GM21825 (cell line): ENCODE measurements around the gene MMEL1.

ENCODE experiments used
- ATAC-seq: cut with Tn5 transposase; IDR thresholded peaks from one replicate; pipeline ENCODE4 v1.9.1; 2021; ENCODE audit warnings: mild to moderate bottlenecking, moderate library complexity; ENCODE audit not compliant: unreplicated experiment

Gene MMEL1

GRCh38 chr1:2594001-2594640 lies 38.7 kb downstream of the MMEL1 start:
- no peak for ATAC-seq

GRCh38 chr1:2593251-2593878 lies 39.5 kb downstream of the MMEL1 start:
- ATAC-seq = no peak

- no peak for ATAC-seq
These were observed 40.1 kb downstream of the MMEL1 start for GRCh38 chr1:2592672-2593071.

- ATAC-seq = no peak
These were observed 41.1 kb downstream of the MMEL1 start for GRCh38 chr1:2591581-2592261.

GRCh38 chr1:2591233-2591580 lies 41.6 kb downstream of the MMEL1 start:
- ATAC-seq = no peak

- no peak for ATAC-seq
These were observed 42.3 kb downstream of the MMEL1 start for GRCh38 chr1:2590233-2591141.

- no peak for ATAC-seq
These were observed 43.2 kb downstream of the MMEL1 start for GRCh38 chr1:2589431-2590232.

- no peak for ATAC-seq
These were observed 44.0 kb downstream of the MMEL1 start for GRCh38 chr1:2588661-2589430.

- ATAC-seq = no peak
These were observed 44.8 kb downstream of the MMEL1 start for GRCh38 chr1:2587860-2588571.

- ATAC-seq = no peak
These were observed 45.6 kb downstream of the MMEL1 start for GRCh38 chr1:2587071-2587859.

GRCh38 chr1:2586154-2587070 lies 46.4 kb downstream of the MMEL1 start, which contains the start of gene PRXL2B:
PRXL2B (plus strand) TSS chr1:2586777; CDS start chr1:2586886, 109 bp downstream.
- ATAC-seq = peak; percentile 56

GRCh38 chr1:2585318-2586092 lies 47.3 kb downstream of the MMEL1 start:
- peak; percentile 37 for ATAC-seq

- no peak for ATAC-seq
These were observed 48.0 kb downstream of the MMEL1 start for GRCh38 chr1:2584686-2585317.

GRCh38 chr1:2583871-2584351 lies 48.9 kb downstream of the MMEL1 start:
- no peak for ATAC-seq

GRCh38 chr1:2583331-2583791 lies 49.5 kb downstream of the MMEL1 start:
- no peak for ATAC-seq

GRCh38 chr1:2582391-2582790 lies 50.4 kb downstream of the MMEL1 start:
- no peak for ATAC-seq
